Mesenchymal stem cell (in vitro differentiated cells and primary cell): Measurements from ENCODE around the gene OLFM2.
"Not testable (repeated sequence)": the region's sequence is repeated elsewhere in the genome, so short reads cannot be mapped to it uniquely, and the experiment has no call there.

Experiments used
- DNase-seq: peaks from one replicate; pipeline ENCODE4 v3.0.0-alpha.2; 2013
- H2AFZ ChIP-seq: one replicate; pipeline ENCODE4 v1.6.1; 2013; ENCODE audit warnings: low read depth, mild to moderate bottlenecking, control low read depth, inconsistent platforms, low read length, moderate library complexity
- H2AK5ac ChIP-seq: 2 replicates; pipeline ENCODE4 v1.6.1; 2013; ENCODE audit warnings: low read length, moderate library complexity, mild to moderate bottlenecking, inconsistent platforms; ENCODE audit not compliant: severe bottlenecking
- H2BK120ac ChIP-seq: one replicate; pipeline ENCODE4 v1.6.1; 2013; ENCODE audit warnings: low read depth, mild to moderate bottlenecking, inconsistent platforms, low read length, moderate library complexity
- H2BK12ac ChIP-seq, 2 experiments: one replicate each; pipeline ENCODE4 v1.6.1; 2013; ENCODE audit warnings: inconsistent platforms in 2 of 2, low read length in 2 of 2, mild to moderate bottlenecking in 2 of 2, moderate library complexity in 2 of 2, control low read depth in 1 of 2
- H2BK15ac ChIP-seq: one replicate; pipeline ENCODE4 v1.6.1; 2013; ENCODE audit warnings: mild to moderate bottlenecking, low read depth, inconsistent platforms; ENCODE audit not compliant: poor library complexity, severe bottlenecking
- H2BK5ac ChIP-seq: 2 replicates; pipeline ENCODE4 v1.6.1; 2013; ENCODE audit warnings: low read depth, mild to moderate bottlenecking, low read length, control low read depth, inconsistent platforms; ENCODE audit not compliant: poor library complexity, severe bottlenecking
- H3K14ac ChIP-seq, 2 experiments: one replicate each; pipeline ENCODE4 v1.6.1; 2013; ENCODE audit warnings: inconsistent platforms in 2 of 2, low read length in 2 of 2, control low read depth in 1 of 2, mild to moderate bottlenecking in 1 of 2, moderate library complexity in 1 of 2
- H3K18ac ChIP-seq, 2 experiments: one replicate each; pipeline ENCODE4 v1.6.1; 2013; ENCODE audit warnings: inconsistent platforms in 2 of 2, low read length in 2 of 2, control low read depth in 1 of 2, low read depth in 1 of 2, mild to moderate bottlenecking in 1 of 2
- H3K23ac ChIP-seq, 2 experiments: one replicate each; pipeline ENCODE4 v1.6.1; 2013; ENCODE audit warnings: inconsistent platforms in 2 of 2, low read length in 2 of 2, mild to moderate bottlenecking in 2 of 2, moderate library complexity in 2 of 2, control low read depth in 1 of 2
- H3K27ac ChIP-seq: 2 replicates; pipeline ENCODE4 v1.5.1; 2013; ENCODE audit warnings: mild to moderate bottlenecking, moderate library complexity, low read length, control low read depth, inconsistent platforms; ENCODE audit not compliant: poor library complexity, severe bottlenecking
- H3K27me3 ChIP-seq, 2 experiments: 2 replicates each; pipeline versions ENCODE4 v1.6.1 to v1.7.0; 2013; ENCODE audit warnings: low read length in 2 of 2, mild to moderate bottlenecking in 2 of 2, moderate library complexity in 2 of 2, control low read depth in 1 of 2, inconsistent platforms in 1 of 2; ENCODE audit not compliant: control insufficient read depth in 1 of 2, insufficient read depth in 1 of 2
- H3K36me3 ChIP-seq, 2 experiments: 2 replicates each; pipeline versions ENCODE4 v1.6.1 to v1.7.0; 2013; ENCODE audit warnings: low read length in 2 of 2, control low read depth in 1 of 2, inconsistent platforms in 1 of 2, low read depth in 1 of 2, mild to moderate bottlenecking in 1 of 2; ENCODE audit not compliant: insufficient read depth in 2 of 2, control insufficient read depth in 1 of 2
- H3K4ac ChIP-seq, 2 experiments: one replicate each; pipeline ENCODE4 v1.6.1; 2013; ENCODE audit warnings: inconsistent platforms in 2 of 2, low read length in 2 of 2, mild to moderate bottlenecking in 2 of 2, moderate library complexity in 2 of 2, control low read depth in 1 of 2, low read depth in 1 of 2
- H3K4me1 ChIP-seq: 2 replicates; pipeline ENCODE4 v1.6.1; 2013; ENCODE audit warnings: low read depth, low read length, control low read depth; ENCODE audit not compliant: control insufficient read depth, insufficient read depth
- H3K4me2 ChIP-seq: 2 replicates; pipeline ENCODE4 v1.6.1; 2013; ENCODE audit warnings: low read length, mild to moderate bottlenecking, inconsistent platforms; ENCODE audit not compliant: poor library complexity, severe bottlenecking
- H3K4me3 ChIP-seq, 2 experiments: 2 replicates each; pipeline versions ENCODE4 v1.5.1 to v1.7.0; 2013; ENCODE audit warnings: low read length in 2 of 2, mild to moderate bottlenecking in 2 of 2, control low read depth in 1 of 2, low read depth in 1 of 2; ENCODE audit not compliant: insufficient read depth in 1 of 2
- H3K79me1 ChIP-seq: replicated peaks from 2 replicates; pipeline ENCODE4 v1.6.1; 2013; ENCODE audit warnings: mild to moderate bottlenecking, control low read depth, low read length, inconsistent platforms; ENCODE audit not compliant: poor library complexity, severe bottlenecking
- H3K9ac ChIP-seq: 2 replicates; pipeline ENCODE4 v1.7.0; 2013; ENCODE audit warnings: mild to moderate bottlenecking, low read length, moderate library complexity
- H3K9me3 ChIP-seq: 2 replicates; pipeline ENCODE4 v1.7.0; 2013; ENCODE audit warnings: mild to moderate bottlenecking, low read length; ENCODE audit not compliant: control insufficient read depth
- H4K8ac ChIP-seq: one replicate; pipeline ENCODE4 v1.6.1; 2013; ENCODE audit warnings: inconsistent platforms, mild to moderate bottlenecking, low read length, moderate library complexity
- H4K91ac ChIP-seq: one replicate; pipeline ENCODE4 v1.6.1; 2013; ENCODE audit warnings: mild to moderate bottlenecking, low read length, inconsistent platforms
- WGBS: methylation state at CpG from one replicate; pipeline ENCODE4 v1.1.7; 2013; ENCODE audit warnings: mixed read lengths; 5-methylcytosine and 5-hydroxymethylcytosine counted together

The OLFM2 gene

DNA sequence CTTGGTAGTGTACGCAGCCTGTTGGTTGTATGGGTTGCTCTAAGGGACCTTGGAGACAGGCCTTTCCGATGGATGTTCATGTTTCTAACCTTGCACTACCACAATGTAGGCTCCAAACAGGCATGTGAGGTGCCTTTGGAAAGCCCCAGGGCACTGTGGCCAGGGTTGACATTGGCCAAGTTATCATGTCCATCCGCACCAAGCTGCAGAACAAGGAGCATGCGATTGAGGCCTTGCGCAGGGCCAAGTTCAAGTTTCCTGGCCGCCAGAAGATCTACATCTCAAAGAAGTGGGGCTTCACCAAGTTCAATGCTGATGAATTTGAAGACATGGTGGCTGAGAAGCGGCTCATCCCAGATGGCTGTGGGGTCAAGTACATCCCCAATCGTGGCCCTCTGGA, 116.3 kb downstream of the OLFM2 start:
- not testable (repeated sequence) for H3K36me3 ChIP-seq, H3K4me1 ChIP-seq, H3K4me2 ChIP-seq, H2BK5ac ChIP-seq, H3K9me3 ChIP-seq, DNase-seq, H2BK120ac ChIP-seq, H3K27me3 ChIP-seq, H2AFZ ChIP-seq, H3K14ac ChIP-seq, H2BK15ac ChIP-seq, H3K23ac ChIP-seq
- Histone ChIP-seq H3K9ac (peak overlapping the region; percentile 61), H3K4me3 (peak overlapping the region in 1 of 2 experiments; percentile 70), H4K8ac (peak overlapping the region; percentile 94), H4K91ac (peak overlapping the region; percentile 43), H2AK5ac (peak overlapping the region; percentile 27), H3K27ac (peak overlapping the region; percentile 65), H3K79me1 (peaks cover 17% of the 10 kb centered on the region), H2BK12ac (peak overlapping the region in 1 of 2 experiments; percentile 81), H3K4ac (peak overlapping the region; percentile 81 to 84), H3K18ac (peak overlapping the region in 1 of 2 experiments; percentile 33)
- 95% methylated on average over 6 of the region's 8 CpGs for WGBS

DNA sequence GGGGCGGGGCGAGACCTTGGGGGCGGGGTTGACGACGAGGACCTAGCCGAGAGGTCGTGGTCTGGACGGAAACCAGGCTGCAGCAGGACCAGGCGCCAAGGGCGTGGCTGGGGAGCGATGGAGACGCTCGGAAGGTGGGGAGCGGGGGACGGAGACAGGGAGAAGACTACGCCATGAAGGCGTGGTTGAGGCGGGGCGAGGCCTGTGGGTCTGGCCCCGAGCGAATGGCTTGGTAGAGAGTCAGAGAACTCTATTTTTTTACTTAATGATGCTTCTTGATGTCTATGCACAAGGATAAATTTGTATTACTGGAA, 116.8 kb downstream of the OLFM2 start:
- Histone ChIP-seq H3K27me3 (no peaks in the 10 kb centered on the region), H3K14ac (no peak overlapping the region), H3K4ac (no peak overlapping the region), H2AK5ac (no peak overlapping the region), H2BK5ac (no peak overlapping the region), H3K18ac (no peak overlapping the region), H4K91ac (no peak overlapping the region), H2AFZ (no peak overlapping the region), H2BK15ac (no peak overlapping the region), H3K9me3 (no peaks in the 10 kb centered on the region), H3K36me3 (peaks cover 5 to 9% of the 10 kb centered on the region in 2 experiments), H3K79me1 (peaks cover 16% of the 10 kb centered on the region), H2BK120ac (no peak overlapping the region), H3K4me1 (peaks cover 9% of the 10 kb centered on the region), H3K9ac (peak overlapping the region; percentile 61), H3K27ac (peak overlapping the region; percentile 65), H2BK12ac (peak overlapping the region in 1 of 2 experiments; percentile 45), H4K8ac (no peak overlapping the region), H3K4me2 (peak overlapping the region; percentile 51), H3K4me3 (peak overlapping the region; percentile 53 to 70), H3K23ac (no peak overlapping the region)
- WGBS = 0% methylated on average over 16 of the region's 21 CpGs
- DNase-seq = no peak

DNA sequence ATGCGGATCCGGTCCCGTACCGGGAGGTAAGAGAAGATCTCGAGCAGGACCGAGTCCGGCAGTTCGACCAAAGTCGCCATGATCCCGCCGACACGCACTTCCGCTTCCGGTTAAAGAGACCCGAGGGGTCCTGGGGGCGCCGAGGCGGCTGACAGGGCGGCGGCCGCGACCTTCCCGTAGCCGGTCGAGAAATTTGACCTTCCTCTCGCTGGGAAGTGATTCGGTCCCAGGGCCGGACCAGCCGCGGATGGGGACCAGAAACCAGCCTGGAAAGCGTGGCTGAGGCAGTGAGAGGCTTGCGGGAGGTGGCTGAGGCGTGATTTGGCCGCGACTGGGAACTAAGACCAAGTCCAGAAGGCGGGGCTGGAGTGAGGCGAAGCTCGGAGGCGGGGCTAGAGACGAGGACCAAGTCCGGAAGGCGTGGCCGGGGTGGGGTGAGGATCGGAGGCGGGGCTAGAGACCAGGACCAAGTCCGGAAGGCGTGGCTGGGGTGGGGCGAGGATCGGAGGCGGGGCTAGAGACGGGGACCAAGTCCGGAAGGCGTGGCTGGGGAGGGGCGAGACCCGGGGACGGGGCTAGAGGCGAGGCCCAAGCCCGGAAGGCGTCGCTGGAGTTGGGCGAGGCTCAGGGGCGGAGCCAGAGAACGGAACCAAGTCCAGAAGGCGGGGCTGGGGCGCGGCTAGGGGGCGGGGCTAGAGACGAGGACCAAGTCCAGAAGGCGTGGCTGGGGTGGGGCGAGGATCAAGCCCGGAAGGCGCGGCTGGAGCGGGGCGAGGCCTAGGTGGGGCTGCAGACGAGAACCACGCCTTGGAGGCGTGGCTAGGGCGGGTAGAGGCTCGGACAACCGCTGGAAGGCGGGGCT, 117.3 kb downstream of the OLFM2 start, which contains the start of gene FBXL12:
Gene FBXL12, minus strand, starts transcription at position 346 of the 862 bp plus-strand sequence. Its CDS starts 266 bp downstream, at position 80.
- peak within 1 kb of the TSS; percentile 97 for H3K9ac ChIP-seq
- peak within 1 kb of the TSS in 1 of 2 experiments; percentile 81 for H2BK12ac ChIP-seq
- peaks cover 4 to 9% of the 10 kb centered on the region in 2 experiments for H3K36me3 ChIP-seq
- peak within 1 kb of the TSS; percentile 94 for H4K8ac ChIP-seq
- peak within 1 kb of the TSS; percentile 72 for H3K4me2 ChIP-seq
- H3K4ac ChIP-seq = peak within 1 kb of the TSS; percentile 81 to 92
- peak within 1 kb of the TSS; percentile 94 for H4K91ac ChIP-seq
- H3K23ac ChIP-seq = no peak within 1 kb of the TSS
- WGBS = under 1% methylated on average over 81 of the region's 82 CpGs
- peak within 1 kb of the TSS; percentile 28 to 82 for H3K14ac ChIP-seq
- peak within 1 kb of the TSS; percentile 79 for H2BK5ac ChIP-seq
- peak within 1 kb of the TSS; percentile 39 for H2BK15ac ChIP-seq
- peak within 1 kb of the TSS; percentile 60 for H2AFZ ChIP-seq
- peak within 1 kb of the TSS; percentile 99 for H3K27ac ChIP-seq
- H3K4me1 ChIP-seq = peaks cover 9% of the 10 kb centered on the region
- H3K9me3 ChIP-seq = no peaks in the 10 kb centered on the region
- peaks cover 16% of the 10 kb centered on the region for H3K79me1 ChIP-seq
- no peaks in the 10 kb centered on the region for H3K27me3 ChIP-seq
- H2AK5ac ChIP-seq = peak within 1 kb of the TSS; percentile 30
- peak within 1 kb of the TSS; percentile 89 to 99 for H3K4me3 ChIP-seq
- H3K18ac ChIP-seq = peak within 1 kb of the TSS; percentile 88 to 95
- H2BK120ac ChIP-seq = peak within 1 kb of the TSS; percentile 69
- peak; percentile 99 for DNase-seq

DNA sequence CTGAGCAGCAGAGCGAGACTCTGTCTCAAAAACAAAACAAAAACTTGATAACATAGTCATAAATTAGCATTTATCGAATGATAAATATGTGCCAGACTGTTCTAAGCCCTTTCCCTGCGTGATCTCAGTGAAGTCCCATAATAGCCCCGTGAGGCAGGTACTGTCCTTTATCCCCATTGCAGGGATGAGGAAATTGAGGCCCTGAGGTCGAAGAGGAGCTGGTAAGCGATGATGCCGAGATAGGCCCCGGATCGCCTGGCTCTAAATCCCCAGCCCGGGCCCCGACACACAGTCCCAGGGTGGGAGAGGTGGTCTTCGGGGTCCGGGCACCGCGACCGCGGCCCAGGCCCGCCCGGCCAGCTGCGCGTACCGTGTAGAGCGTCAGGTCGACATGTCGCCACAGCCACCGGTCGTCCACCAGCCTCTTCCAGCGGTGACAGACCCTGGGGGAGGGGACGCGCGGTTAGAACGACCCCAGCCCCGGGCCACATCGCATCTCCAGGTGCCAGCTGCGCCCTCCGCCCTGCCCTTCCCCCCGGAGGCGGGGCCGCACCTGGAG, 118.1 kb downstream of the OLFM2 start:
- H3K27ac ChIP-seq = peak overlapping the region; percentile 99
- peaks cover 14% of the 10 kb centered on the region for H3K79me1 ChIP-seq
- peak overlapping the region; percentile 0 for H2AFZ ChIP-seq
- peak overlapping the region; percentile 89 to 99 for H3K4me3 ChIP-seq
- H3K9me3 ChIP-seq = no peaks in the 10 kb centered on the region
- peak overlapping the region; percentile 79 for H4K8ac ChIP-seq
- 4% methylated on average over 35 of the region's 39 CpGs for WGBS
- DNase-seq = no peak
- H3K36me3 ChIP-seq = peaks cover 6 to 12% of the 10 kb centered on the region in 2 experiments
- no peak overlapping the region for H2BK12ac ChIP-seq
- peaks cover 9% of the 10 kb centered on the region for H3K4me1 ChIP-seq
- peak overlapping the region in 1 of 2 experiments; percentile 15 for H3K14ac ChIP-seq
- peak overlapping the region; percentile 5 to 73 for H3K4ac ChIP-seq
- no peaks in the 10 kb centered on the region for H3K27me3 ChIP-seq
- H3K18ac ChIP-seq = peak overlapping the region; percentile 64 to 88
- peak overlapping the region; percentile 97 for H3K9ac ChIP-seq
- peak overlapping the region; percentile 94 for H4K91ac ChIP-seq
- peak overlapping the region; percentile 72 for H3K4me2 ChIP-seq
- H2BK5ac ChIP-seq = no peak overlapping the region
- H3K23ac ChIP-seq = no peak overlapping the region
- no peak overlapping the region for H2BK120ac ChIP-seq
- peak overlapping the region; percentile 39 for H2BK15ac ChIP-seq
- H2AK5ac ChIP-seq = peak overlapping the region; percentile 30
